Dedifferentiated amniotic fluid mesenchymal stem cell (primary cell): ENCODE data around the gene SLAMF1.
"Not testable (repeated sequence)": the region's sequence is repeated elsewhere in the genome, so short reads cannot be mapped to it uniquely, and the experiment has no call there.

ENCODE experiments used
- DNase-seq: peaks from one replicate; pipeline ENCODE4 v3.0.0-alpha.2; 2016; ENCODE audit errors: extremely low spot score

SLAMF1 gene

DNA sequence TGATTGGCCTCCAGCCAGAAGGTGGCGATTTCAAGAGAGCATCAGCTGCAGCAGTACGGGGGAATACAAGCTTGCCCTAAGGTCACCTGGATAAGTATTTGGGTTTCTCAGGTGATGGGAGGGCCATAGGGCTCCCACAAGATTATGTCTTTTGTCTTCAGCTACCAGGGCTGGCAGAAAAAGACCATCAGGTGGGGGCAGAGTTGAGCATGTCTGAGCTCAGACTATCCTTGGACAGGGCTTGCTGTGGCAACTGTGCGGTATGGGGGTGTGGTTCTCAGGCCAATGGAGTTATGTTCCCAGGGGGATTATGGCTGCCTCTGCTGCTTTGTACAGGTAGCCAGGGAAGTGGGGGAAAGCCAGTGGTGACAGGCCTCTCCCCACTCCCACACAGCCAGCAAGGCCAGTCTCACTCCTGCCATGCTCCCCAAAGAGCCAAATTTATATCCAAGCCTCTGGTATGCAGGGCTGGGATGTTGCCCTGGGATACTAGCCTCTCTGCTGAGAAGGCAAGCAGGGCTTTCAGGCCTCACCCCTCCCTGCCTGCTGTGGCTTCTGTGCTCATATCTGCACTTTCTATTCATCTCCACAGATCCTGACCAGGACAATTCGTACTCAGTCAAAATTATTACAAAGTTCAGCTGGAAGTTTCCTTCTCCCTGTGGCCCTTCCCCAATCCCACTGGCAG is 40.9 kb downstream of the SLAMF1 start:
- no peak for DNase-seq

DNA sequence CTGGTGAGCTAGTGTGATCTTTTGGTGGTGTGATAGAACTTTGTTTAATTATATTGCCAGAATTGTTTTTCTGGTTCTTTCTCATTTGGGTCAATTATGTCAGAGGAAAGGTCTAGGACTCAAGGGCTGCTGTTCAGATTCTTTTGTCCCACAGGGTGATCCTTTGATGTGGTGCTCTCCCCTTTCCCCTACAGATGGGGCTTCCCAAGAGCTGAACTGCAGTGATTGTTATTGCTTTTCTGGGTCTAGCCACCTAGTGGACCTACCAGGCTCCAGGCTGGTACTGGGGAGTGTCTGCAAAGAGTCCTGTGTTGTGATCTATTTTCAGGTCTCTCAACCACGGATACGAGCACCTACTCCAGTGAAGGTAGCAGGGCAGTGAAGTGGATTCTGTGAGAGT is 41.6 kb downstream of the SLAMF1 start:
- no peak for DNase-seq

DNA sequence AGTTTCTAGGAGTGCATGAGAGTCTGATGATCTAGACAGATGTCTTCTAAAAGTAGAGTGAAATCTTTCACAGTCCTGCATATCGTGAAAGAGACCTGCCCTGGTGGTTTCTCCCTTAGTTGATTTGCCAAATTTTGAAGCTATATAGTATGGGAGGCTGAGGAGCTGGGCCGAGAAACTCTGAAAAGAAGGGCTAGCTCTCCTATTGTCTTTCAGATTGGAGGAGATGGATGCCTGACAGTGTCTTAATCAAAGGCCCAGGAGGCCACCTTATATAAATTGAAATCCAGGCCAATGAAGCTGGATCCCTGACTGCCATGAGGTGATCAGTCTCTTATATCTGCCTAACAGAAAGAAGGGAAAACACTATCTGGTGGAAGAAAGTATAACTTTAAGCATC is 49.1 kb downstream of the SLAMF1 start:
- no peak for DNase-seq

DNA sequence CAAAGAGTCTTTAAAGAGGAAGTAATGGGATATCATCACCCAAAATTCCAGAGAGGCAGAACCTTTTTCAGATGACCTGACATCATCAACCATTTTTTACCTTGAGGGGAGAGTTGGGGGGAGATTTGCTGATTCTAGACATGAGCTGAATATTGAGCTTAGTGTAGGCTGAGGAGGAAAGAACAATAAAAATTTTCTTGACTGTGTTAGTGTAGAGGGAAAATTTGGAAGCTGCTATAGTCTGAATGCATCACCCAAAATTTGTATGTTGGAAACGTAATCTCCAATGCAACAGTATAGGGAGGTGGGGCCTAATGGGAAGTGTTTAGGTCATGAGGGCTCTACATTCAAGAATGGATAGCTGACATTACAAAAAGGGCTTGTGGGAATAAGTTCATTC is 49.8 kb downstream of the SLAMF1 start:
- no peak for DNase-seq

DNA sequence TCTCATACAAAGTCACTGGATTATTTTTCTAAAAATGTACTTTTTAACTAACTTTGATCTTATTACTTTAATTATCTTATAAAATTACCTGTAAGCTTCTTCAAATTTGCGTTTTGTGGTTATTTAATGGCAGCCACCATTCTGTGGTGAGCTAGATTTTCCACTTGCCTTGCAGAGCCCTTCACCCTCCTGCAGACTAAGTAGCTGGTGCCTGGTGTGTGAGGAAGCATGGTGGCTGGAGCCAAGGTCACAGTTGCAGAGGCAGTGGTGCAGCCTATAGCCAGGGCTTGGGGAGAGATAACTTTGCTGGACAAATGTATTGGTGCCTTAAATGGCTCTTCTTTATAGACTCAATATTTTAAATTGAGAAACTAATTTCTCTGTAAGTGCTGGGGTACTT is 56.4 kb downstream of the SLAMF1 start:
- no peak for DNase-seq

DNA sequence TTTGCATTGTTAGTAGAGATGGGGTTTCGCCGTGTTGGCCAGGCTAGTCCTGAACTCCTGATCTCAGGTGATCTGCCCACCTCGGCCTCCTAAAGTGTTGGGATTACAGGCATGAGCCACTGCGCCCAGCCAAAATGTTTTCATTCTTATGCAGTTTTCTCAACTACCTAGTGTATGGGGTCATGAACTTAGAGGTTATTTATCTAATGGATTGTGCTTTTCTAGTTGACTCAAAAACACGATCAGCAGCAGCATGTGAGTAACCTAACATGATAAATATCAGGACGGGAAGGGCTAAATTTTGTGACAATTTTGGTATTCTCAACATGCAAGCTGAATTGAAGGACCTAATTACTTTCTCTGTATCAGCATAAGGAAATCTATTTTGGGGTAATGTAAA is 58.4 kb downstream of the SLAMF1 start:
- no peak for DNase-seq

DNA sequence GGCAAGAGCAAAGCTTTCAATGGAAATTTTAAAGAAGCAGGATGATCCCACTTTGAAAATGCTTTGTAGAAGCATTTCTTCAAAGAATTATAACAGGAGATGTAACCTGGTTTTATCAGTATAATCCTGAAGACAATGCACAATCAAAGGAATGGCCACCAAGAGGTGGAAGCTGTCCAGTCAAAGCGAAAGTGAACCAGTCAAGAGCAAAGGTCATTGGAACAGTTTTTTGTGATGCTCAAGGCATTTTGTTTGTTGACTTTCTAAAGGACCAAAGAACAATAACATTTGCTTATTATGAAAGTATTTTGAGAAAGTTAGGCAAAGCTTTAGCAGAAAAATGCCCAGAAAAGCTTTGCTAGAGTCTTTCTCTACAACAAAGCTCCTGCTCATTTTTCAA is 62.1 kb downstream of the SLAMF1 start:
- DNase-seq = no peak

DNA sequence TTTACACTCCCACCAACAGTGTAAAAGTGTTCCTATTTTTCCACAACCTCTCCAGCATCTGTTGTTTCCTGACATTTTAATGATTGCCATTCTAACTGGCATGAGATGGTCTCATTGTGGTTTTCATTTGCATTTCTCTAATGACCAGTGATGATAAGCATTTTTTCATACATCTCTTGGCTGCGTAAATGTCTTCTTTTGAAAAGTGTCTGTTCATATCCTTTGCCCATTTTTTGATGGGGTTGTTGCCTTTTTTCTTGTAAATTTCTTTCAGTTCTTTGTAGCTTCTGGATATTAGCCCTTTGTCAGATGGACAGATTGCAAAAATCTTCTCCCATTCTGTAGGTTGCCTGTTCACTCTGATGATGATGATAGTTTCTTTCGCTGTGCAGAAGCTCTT is 63.9 kb downstream of the SLAMF1 start:
- DNase-seq = not testable (repeated sequence)

DNA sequence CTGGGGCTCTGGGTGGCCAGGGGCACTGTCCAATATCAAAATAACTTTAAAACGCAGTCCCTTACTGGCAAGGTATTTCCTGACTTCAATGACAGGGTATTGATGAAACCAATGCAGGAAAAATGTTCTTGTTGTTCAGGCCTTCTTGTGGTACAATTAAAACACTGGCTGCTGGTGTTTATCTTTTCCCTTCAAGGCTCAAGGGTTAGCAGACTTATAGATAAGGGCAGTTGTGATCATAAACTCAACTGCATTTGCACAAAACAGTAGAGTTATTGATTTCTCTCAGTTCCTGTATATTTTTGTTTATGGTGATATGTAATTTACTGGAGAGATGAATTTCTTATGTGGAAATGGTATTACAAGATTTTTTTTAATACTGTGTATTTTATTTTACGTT is 64.9 kb downstream of the SLAMF1 start:
- no peak for DNase-seq

DNA sequence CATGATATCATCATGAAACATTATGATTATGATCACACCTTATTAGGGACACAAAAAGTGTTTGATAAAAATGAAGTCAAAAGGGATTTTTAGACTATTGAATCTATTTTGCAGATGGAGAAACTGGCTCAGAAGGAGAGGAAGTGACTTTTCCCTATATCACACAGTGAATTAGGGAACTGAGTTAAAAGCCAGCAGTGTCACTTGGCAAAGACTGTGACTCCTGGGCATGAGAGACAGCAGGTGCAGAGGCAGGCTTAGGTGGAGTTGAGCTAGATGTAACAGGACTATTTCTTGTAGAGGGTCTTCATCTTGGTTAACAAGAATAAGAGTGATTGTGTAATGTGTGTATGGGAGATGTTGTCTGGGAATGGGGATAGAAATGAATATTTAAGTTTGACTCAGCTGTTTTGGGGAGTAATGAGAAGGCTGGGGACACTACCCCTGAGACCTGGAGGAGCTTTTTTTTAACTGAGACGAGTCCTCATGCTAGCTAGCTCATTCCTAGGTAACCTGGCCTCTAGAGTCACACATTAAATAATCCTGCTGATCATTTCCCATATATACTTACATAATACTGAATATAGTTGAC is 66.5 kb downstream of the SLAMF1 start:
- DNase-seq = no peak

DNA sequence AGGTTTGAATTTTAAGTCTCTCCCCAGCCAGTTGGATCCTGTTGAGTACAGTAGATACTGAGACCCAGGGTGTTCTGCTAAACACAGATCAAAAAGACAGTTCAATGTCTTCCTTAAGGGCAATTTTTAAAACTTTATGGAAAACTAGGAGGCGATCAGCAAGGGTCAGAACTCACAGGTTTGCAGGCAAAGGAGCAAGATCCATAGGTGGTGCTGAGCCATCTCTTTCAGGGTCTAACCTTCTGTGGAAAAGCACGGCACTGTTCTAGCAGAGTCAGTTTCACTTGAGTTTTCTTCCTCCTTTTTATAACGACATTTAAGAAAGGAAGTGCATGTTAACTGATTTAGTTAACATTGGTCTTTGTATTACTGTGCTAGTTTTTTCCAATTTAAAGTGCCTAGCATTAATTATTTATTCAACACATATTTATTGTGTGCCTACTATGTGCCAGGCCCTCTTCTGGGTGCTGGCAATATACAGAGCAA is 67.6 kb downstream of the SLAMF1 start, which contains the start of gene CD84:
Gene CD84, minus strand, starts transcription at position 281 of the 486 bp plus-strand sequence. Its CDS starts 59 bp downstream, at position 222.
- DNase-seq = no peak

DNA sequence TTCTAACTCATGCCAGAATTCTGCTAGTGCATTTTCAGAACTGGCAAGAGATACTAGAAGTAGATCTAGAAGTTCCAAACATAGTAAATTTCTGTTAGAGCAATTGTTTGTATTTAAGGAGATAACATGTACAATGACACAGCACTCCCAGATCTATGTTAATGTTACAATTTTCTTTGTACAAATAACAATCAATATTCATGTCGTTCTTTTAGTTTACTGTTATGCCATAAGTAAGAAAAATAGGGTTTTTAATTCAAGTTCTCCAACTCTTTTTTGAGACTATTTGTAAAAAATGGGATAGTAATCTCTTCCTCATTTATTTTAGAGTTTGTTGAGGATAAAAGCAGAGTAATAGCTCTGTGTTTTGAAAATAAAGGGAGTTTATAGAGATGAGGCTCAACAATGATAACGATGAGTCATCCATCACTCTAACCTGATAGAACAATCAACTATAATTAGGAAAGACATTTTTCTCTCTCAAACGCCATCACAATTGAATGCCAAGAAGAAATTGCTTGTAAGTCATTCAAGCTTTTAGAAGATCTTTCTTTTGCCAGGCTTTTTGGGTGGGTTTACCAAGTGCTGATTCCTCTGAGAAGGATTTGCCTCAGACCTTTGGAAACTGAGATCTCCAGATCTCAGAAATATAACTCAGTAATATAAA is 68.2 kb downstream of the SLAMF1 start:
- DNase-seq = no peak

DNA sequence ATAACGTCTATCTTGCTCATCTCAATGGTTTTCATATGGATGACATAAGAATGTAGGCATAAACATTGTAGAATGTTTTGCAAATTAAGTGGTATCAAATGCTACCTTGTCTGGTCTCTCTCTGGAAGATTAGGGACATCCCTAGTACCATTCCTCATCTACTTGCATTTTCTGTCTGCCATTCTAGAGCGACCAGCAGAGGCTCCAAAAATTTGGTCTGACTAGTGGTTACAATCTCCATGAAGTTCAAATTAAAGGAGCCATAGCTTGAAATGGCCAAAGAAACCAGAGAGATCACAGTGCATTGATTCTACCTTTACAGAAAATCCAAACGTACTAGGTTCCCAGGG is 68.7 kb downstream of the SLAMF1 start:
- DNase-seq = no peak

DNA sequence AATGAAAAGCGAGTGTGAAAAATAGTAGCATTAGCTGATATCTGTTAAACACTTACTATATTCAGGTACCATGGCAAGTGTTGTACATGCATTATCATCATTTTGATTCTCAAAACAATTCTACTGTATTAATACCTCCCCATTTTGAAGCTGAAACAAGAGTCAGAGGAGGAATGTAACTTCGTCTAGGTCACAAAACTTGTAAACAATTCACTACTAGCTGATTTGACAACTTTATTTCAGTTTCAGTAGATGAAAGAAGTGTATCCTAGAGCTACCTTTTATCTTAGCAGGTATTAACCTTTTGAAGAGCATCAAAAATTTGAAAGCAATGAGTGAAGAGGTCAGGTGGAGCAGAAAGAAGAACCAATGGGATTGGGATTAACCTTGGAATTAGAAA is 69.2 kb downstream of the SLAMF1 start:
- DNase-seq = no peak

DNA sequence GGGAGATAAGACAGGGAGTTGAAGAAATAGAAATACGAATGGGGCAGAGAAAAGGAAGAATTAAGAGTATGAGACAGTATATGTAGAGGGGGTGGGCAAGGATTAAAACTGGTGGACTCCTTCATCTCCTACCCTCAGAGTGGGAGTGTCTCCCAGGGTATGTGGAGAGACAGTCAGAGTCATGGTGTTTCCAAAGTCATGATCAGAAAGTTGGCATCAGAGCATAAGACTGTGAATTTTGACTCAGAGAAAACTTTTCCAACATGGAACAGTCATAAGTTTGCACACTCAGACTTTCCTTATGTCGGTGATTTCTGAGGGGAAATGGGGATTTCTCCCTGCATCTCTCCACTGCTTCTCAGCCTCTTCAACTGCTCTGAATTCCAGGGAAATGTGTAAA is 70.0 kb downstream of the SLAMF1 start:
- no peak for DNase-seq

DNA sequence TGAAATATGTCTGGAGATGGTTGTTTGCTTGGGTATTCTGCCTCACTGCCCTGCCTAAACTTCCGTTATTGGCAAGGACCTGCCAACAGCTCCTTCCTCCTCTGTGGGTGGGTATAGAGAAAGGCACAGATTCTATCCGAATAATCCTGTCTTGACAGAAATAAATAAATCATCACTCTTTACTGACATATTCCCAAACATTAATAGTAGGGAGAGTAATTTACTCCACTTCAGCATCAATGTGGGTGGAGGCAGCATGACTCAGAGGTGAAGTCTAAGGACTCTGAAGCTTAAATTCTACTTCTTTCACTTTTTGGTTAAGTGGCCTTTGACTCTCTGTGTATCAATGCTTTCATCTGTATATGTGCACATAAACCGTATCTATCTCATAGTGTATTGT is 70.5 kb downstream of the SLAMF1 start:
- DNase-seq = no peak

DNA sequence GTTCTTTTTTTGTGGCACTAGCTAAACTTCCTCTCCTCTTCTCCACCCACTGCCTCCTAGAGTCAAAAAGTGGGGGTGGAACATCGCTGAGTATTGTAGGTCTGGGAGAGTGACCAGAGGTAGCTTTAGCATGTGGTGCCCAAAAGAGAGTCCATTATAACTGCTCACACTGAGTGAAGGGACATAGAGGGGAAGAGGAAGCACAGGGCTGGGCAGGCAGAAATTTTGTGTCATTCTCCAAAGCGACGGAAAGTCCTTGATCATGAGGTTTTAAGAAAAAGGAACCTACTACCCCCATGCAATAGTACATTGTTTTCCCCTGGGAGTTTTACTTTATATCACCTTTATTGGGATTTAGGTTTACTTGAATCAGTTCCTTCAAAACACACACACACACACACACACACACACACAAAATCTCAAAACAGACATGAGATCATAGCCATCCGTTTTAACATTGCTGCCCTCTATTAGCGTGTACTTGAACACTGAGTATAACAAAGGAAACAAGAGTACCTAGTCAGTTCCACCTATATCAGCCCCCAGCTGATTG is 71.7 kb downstream of the SLAMF1 start:
- DNase-seq = no peak

DNA sequence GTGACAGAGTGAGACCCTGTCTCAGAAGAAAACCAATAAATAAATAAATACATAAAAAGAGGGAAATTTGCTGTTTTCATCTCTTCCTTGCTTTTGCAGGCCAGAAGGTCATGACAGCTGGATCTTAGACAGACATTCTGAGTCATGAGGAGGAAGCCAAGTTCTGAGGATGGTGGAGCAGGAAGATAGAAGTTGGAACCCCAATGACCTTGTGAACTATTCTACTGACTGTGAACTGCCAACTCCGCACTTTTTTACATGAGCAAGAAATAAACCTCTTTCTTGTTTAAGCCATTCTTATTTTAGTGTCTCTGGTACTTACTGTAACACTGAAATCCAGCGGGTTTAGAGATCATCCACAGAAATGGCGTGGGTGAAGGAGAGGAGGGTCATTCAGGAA is 76.0 kb downstream of the SLAMF1 start:
- no peak for DNase-seq

DNA sequence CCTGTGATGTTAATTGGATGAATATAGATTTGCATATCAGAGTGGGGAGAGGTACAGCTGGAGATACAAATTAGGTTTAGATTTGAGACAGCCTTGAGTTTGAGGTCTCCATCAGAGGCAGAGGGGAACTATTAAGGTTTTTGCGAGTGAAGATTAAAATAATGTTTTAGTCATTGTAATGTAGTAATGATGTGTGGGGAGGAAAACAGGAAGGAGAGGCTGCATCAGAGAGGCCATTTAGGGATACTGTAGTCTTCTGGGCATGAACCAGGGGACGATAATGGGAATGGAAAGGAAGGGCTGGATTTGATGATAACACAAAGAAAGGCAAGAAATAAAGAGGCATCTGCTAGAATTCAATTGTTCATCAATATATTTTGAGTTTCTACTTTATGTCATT is 77.0 kb downstream of the SLAMF1 start:
- DNase-seq = no peak

DNA sequence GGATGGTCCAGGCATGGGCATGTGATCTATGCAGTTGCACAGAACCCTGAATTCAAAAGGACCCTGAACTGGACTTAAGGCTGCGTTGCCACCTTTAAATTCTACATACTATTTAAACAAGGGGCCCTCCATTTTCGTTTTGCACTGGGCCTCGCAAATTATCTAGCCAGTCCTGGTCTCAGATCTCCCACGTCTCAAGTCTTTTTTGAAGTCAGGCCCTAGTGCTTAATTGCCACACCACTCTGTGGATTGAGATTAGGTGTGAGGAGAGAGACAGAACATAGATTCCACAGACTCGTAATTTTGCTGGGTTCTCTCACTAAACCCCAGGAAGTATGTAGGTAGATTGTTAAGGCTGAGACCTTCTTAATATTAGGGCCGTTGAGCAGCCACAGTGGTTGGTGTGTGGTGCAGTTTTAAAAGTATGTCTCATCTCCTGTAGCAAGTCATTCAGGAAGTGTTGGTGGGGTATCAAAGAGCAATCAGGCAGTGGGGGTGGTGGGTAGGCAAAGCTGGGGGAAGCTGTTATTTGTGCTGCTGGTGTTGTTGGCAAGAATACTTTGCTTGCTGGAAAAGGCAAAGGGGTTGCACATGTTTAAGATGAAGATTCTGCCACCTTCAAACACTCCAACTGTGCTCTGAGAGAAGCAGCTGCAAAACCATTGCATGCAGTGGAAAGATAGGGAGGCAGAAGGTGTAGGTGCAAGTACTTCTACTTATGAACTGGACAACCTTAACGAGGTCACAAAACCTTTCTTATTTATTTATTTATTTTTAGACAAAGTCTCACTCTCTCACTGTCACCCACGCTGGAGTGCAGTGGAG is 78.8 kb downstream of the SLAMF1 start:
- DNase-seq = no peak

DNA sequence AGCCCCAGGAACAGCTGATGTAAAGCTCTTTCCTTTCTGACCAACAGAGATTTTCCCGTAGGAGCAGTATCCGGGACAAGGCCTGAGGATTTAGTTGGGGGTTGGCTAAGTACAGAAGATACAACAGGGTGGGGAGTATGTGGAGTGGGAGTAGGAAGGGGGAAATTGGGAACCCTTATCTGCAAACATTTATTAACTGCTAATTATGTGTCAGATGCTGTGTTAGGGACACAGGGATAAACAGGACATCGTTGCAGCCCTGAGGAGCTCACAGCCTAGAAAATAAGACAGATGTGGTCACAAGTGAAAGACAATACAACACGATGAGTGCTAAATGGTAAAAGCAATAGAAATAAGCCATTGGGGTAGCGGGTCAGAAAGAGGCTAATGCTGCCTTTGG is 79.5 kb downstream of the SLAMF1 start:
- DNase-seq = no peak

DNA sequence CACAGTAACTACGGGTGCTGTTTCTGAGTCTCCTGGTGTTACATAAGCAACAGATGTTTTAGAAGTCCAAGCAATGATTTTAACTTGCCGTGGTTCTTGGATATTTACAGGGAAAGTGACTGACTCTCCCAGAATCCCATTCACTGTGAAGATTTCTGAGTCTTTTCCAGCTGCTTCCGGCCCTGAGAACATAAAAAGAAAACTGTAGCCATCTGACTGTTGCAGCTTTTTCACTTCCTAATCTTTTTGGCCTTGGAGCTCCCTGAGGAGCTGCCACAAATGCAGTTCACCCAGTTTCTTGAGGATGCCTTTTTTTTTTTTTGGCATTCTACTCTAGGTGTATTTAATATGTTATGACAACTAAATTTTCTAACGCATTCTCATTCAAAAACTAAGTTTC is 81.3 kb downstream of the SLAMF1 start:
- no peak for DNase-seq
